ENCODE data around the gene APOD.

DNA sequence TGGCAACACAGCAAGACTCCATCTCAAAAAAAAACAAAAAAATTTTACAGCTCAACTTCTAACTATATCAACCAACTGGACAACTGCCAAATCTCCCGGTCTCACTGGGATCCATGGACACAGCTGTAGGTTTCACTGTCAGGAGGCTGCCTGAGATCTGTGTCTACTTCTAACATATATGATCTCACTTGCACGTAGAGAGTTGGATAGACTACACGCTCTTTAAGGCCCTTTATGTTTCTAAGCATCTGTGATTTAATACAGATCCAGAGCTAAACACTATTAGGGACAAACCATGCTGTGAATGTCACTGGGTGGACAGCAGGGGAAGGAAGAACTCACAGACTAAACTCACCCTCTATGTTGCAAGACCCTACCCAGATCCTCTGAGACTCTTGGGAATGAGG is 13.0 kb upstream of the APOD start:
- TF ChIP-seq, protein P1, sequence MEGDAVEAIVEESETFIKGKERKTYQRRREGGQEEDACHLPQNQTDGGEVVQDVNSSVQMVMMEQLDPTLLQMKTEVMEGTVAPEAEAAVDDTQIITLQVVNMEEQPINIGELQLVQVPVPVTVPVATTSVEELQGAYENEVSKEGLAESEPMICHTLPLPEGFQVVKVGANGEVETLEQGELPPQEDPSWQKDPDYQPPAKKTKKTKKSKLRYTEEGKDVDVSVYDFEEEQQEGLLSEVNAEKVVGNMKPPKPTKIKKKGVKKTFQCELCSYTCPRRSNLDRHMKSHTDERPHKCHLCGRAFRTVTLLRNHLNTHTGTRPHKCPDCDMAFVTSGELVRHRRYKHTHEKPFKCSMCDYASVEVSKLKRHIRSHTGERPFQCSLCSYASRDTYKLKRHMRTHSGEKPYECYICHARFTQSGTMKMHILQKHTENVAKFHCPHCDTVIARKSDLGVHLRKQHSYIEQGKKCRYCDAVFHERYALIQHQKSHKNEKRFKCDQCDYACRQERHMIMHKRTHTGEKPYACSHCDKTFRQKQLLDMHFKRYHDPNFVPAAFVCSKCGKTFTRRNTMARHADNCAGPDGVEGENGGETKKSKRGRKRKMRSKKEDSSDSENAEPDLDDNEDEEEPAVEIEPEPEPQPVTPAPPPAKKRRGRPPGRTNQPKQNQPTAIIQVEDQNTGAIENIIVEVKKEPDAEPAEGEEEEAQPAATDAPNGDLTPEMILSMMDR (IDR thresholded peaks at IDR 0.05), result no peak
- no peak for TF ChIP-seq POLR2A (IDR thresholded peaks at IDR 0.05)
